Lower leg skin (tissue), 4 donors: Measurements from ENCODE around the gene ITM2C. TPM values are rescaled to one million over a fixed set of nuclear protein-coding genes. Genes with fewer than 3 reads are reported as not detected.

Experiments used
- DNase-seq, 2 donors: peaks; one replicate each; pipeline ENCODE4 v3.0.0-alpha.2; 2019; ENCODE audit warnings: low spot score in 2 of 2
- H3K4me3 ChIP-seq: fragments of 200-600 bp; sonication (generic); 2 replicates; pipeline ENCODE4 v1.5.1; 2017; ENCODE audit warnings: mild to moderate bottlenecking, low read depth; ENCODE audit not compliant: poor library complexity, severe bottlenecking
- POLR2A ChIP-seq, 2 donors: fragments of 450-650 bp; IDR thresholded peaks; one replicate each; pipeline ENCODE4 v1.6.1; 2016 to 2017; ENCODE audit warnings: antibody characterized with exemption in 2 of 2, mild to moderate bottlenecking in 1 of 2, moderate library complexity in 1 of 2
- WGBS, 2 donors: methylation state at CpG; one replicate each; pipeline ENCODE4 v1.1.5; 2018; 5-methylcytosine and 5-hydroxymethylcytosine counted together
- intact Hi-C: fragments of 100-400 bp; cut with DNase I; formaldehyde crosslinking; loops from one replicate; pipeline ENCODE4 v1.15.0; 2023; ENCODE audit warnings: low total_unique reads
- total RNA-seq, 4 donors: library from RNA; depleted of rRNA; stranded (reverse); fragments of >200 nt; gene quantifications; one replicate each; pipeline ENCODE4 v1.1.0, GENCODE V29; 2016
- TF ChIP-seq, protein P1 (sequence below), 3 donors: fragments of 450-650 bp; IDR thresholded peaks; one replicate each; pipeline ENCODE4 v1.5.1; 2016; ENCODE audit warnings: antibody characterized with exemption in 3 of 3, mild to moderate bottlenecking in 3 of 3, moderate library complexity in 2 of 3

Gene ITM2C
- total RNA-seq, 4 donors from 2014 or later = 12.3 to 19.1 (median 14.0) TPM

DNA sequence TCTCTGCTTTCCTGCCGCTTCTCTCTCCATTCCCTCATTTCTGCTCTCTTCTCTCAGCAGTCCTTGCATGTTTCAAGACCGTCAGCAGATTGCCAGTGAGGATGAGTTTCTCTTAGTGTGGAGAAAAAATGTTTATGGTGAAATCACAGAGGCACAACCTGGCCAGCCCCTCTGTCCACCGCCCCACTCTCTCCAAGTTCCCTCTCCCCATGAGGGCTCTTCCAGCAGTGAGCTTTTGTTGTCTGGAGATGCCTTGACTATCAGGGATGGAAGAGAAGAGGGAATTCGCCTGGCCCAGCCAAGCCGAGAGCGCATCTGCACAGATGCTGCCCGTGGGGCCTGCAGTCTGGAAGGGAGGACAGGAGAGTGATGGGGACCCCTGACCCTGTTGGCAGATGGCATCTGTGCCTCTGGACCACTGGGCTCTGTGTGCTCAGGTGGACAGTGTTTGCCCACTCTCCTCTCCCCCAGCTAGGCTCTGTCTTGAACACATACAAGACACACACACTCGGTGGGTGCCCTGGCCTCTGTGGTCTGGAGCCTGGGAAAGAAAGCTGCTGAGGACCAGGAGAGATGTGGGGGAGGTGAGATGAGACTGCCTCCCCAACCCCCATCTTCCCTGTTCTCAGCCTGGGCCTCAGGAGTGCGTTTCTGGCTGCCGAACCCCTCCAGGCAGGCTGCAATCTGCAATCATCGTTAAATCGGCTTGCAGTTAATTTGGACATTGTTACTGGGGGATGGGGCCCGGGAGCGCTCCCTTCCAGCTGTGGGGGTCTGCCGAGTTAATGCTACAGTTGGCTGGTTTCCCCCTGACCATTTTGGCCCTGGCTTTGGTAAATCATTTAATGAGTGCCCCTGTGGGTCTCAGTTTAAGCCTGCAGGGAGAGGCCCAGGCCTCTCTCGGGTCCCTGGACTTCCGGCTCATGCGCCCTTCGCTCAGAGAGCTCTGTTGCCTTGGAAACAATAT lies 4.5 kb downstream of the ITM2C start:
- no peak for TF ChIP-seq POLR2A (IDR thresholded peaks at IDR 0.05)
- TF ChIP-seq, protein P1, sequence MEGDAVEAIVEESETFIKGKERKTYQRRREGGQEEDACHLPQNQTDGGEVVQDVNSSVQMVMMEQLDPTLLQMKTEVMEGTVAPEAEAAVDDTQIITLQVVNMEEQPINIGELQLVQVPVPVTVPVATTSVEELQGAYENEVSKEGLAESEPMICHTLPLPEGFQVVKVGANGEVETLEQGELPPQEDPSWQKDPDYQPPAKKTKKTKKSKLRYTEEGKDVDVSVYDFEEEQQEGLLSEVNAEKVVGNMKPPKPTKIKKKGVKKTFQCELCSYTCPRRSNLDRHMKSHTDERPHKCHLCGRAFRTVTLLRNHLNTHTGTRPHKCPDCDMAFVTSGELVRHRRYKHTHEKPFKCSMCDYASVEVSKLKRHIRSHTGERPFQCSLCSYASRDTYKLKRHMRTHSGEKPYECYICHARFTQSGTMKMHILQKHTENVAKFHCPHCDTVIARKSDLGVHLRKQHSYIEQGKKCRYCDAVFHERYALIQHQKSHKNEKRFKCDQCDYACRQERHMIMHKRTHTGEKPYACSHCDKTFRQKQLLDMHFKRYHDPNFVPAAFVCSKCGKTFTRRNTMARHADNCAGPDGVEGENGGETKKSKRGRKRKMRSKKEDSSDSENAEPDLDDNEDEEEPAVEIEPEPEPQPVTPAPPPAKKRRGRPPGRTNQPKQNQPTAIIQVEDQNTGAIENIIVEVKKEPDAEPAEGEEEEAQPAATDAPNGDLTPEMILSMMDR (IDR thresholded peaks at IDR 0.05) = no peak
- WGBS, 2 donors = 80 to 89% methylated on average over 19 of the region's 19 CpGs
- intact Hi-C loops = no loop called here
- DNase-seq = no peak
- H3K4me3 ChIP-seq = no peak overlapping the region

DNA sequence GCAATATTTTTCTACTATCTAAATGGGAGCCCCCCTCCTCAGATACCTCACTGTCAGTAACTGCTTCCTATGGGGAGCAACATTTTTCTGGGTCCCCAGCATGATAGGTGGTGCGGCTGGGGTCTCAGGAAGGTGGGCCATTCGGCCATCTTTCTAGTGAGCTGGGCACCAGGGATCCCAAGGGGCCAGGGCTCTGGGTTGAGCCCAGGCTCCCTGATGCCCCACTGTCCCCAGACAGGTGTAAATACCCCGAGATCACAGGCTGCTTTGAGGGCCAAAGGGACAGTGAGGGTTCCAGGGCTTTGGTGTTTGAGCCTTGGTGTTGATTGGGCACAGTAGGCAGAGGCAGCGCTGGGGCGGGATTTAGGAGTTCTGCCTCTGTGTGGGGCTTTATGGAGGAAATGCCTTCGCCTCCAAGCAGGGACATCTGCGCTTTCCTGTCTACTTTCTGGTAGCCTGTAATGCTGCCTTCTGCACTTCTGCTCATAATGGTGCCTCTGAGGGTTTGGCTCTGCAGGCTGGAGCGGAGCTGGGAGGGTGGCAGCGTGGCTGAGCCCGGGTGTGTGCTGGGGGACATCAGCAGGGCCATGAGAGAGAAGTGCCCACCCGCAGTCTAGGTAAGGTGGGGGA lies 5.3 kb downstream of the ITM2C start:
- intact Hi-C loops = no loop called here
- TF ChIP-seq POLR2A (IDR thresholded peaks at IDR 0.05) = no peak
- TF ChIP-seq, protein P1 (IDR thresholded peaks at IDR 0.05) = no peak
- no peak overlapping the region for H3K4me3 ChIP-seq
- 80 to 84% methylated on average over 11 of the region's 11 CpGs for WGBS, 2 donors
- no peak for DNase-seq

DNA sequence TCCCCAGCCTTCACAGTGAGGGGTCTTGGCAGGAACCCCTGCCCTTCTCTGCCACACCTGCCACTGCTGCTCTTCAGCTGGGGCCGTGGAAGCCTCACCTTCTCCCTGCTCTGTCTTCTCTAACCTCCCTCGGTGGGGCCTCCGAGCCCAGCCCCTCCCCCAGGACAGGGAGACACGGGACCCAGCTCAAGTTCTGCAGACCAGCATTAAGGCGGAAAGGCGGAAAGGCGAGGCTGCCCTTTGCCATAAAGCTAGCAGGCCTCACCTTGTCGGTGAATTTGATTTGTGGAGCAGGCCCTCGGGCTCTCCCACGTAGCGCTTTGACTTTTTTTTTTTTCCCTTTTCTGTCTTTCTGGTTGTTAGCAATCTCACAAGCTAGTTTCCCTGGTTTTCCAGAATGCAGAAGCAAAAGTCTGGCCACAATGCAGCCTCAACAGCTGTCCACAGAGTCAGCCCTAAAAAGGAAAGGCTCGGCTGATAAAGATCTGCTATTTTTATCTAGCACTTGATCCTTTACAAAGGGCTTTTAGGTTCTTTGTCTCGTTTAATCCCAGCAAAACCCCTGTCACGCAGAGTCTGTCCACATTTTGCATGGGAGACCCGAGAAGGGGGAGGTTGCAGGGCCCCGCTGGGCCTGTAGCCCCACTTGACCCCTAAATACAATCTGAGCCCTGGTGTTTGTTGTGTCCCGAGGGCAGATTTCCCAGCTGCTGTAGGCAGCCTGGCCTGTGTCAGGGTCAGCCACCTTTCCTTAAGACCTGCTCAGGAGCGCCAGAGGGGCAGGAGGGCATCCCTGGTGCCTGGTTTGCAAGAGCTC lies 6.0 kb downstream of the ITM2C start:
- no peak for TF ChIP-seq POLR2A (IDR thresholded peaks at IDR 0.05)
- TF ChIP-seq, protein P1 (IDR thresholded peaks at IDR 0.05) = no peak

DNA sequence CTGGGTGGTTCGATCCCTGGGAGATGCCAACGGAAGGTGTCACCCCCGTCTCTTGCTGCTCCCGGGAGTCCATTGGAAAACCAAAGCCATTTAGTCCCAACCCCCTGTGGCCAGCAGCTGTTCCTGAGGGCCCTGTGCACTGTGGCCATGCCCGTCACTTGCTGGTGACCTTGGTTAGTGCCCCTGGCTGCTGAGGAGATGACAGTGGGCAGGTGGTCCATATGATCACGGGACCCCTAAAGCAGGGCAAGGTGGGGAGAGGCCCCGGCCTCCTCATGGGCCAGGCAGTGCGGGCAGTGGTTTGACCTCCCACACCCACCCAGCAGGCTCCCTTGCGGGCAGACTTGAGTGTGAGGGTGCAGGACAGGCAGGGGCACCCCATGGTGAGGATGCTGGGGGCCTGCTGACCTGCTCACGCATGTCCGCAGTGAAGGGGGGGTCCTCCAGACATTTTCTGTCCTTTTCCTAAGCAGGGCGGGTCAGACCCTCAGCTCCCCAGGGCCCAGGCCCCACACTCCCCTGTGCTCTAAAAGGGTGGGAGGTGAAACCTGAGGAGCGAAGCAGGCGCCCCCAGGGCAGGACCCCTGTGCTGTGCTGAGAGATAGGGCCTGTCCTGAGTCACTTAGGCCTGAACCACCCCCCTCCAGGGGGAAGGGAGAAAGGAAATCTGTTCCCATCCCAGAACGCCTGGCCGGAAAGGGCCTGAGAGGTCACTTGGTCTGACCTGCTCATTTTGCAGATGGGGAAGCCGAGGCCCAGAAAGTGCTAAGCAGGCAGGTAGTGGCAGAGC lies 6.8 kb downstream of the ITM2C start:
- TF ChIP-seq POLR2A (IDR thresholded peaks at IDR 0.05) = no peak
- TF ChIP-seq, protein P1 (IDR thresholded peaks at IDR 0.05) = no peak
- 80 to 99% methylated on average over 9 to 17 of the region's 17 CpGs for WGBS, 2 donors
- no peak for DNase-seq

More for the DNA sequence above, 6.0 kb downstream of the ITM2C start:
- WGBS, 2 donors = 48 to 52% methylated on average over 18 of the region's 18 CpGs
- DNase-seq = no peak
- no peak overlapping the region for H3K4me3 ChIP-seq
- intact Hi-C loops = no loop called here

More for the DNA sequence above, 6.8 kb downstream of the ITM2C start:
- no peak overlapping the region for H3K4me3 ChIP-seq
- intact Hi-C loops = no loop called here
